Mesothelial cell of epicardium (in vitro differentiated cells): ENCODE data around the gene CKS2. TPM values are rescaled to one million over a fixed set of nuclear protein-coding genes. Genes with fewer than 3 reads are reported as not detected.
"Not testable (repeated sequence)": the region's sequence is repeated elsewhere in the genome, so short reads cannot be mapped to it uniquely, and the experiment has no call there.

Experiments used
- DNase-seq, 2 experiments: peaks; one replicate each; pipeline ENCODE4 v3.0.0; 2021; ENCODE audit warnings: low spot score in 2 of 2; ENCODE audit not compliant: unreplicated experiment in 2 of 2
- H3K27ac Mint-ChIP-seq: 2 replicates; pipeline ENCODE4 v1.8.0; 2021; ENCODE audit warnings: mixed read lengths
- H3K27me3 Mint-ChIP-seq: 2 replicates; pipeline ENCODE4 v1.8.0; 2021; ENCODE audit warnings: low read depth, mixed read lengths
- H3K36me3 Mint-ChIP-seq: 2 replicates; pipeline ENCODE4 v1.8.0; 2021; ENCODE audit warnings: mixed read lengths
- H3K4me1 Mint-ChIP-seq: 2 replicates; pipeline ENCODE4 v1.8.0; 2021; ENCODE audit warnings: mixed read lengths
- H3K4me3 Mint-ChIP-seq: 2 replicates; pipeline ENCODE4 v1.8.0; 2021; ENCODE audit warnings: mild to moderate bottlenecking, moderate library complexity, mixed read lengths
- H3K9me3 Mint-ChIP-seq: 2 replicates; pipeline ENCODE4 v1.8.0; 2021; ENCODE audit warnings: mixed read lengths
- CTCF ChIP-seq: fragments of 200-600 bp; sonication (generic); IDR thresholded peaks from one replicate; pipeline ENCODE4 v1.5.0; 2021; ENCODE audit warnings: antibody characterized with exemption; ENCODE audit not compliant: unreplicated experiment
- total RNA-seq: library from RNA; stranded (reverse); gene quantifications from 3 replicates; pipeline ENCODE4 v1.2.1, GENCODE V29; 2021

The CKS2 gene
- total RNA-seq, 1 donor from 2014 or later = 54.9 TPM

DNA sequence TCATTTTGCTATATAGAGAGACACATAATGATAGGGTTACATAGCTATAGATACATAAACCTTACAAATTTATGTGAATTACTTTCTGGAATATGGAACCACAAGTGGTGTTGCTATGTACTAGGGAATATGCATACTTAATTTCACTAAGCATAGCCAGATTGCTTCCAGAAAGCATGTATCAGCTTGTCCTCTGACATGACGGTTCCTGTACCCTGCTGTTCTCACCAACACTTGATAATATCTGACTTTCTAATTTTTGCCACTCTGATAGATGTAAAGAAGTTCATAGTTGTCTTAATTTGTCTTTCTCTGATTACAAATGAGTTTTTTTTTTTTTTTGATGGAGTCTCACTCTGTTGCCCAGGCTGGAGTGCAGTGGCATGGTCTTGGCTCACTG, 18.0 kb upstream of the CKS2 start:
- Mint-ChIP-seq H3K27me3 (no peaks in the 10 kb centered on the region), H3K9me3 (peaks cover 15% of the 10 kb centered on the region), H3K4me3 (no peak overlapping the region), H3K4me1 (peaks cover 4% of the 10 kb centered on the region), H3K36me3 (no peaks in the 10 kb centered on the region), H3K27ac (no peak overlapping the region)
- no peak for TF ChIP-seq CTCF
- no peak for DNase-seq

- Mint-ChIP-seq H3K36me3 (no peaks in the 10 kb centered on the region), H3K27ac (peak overlapping the region; percentile 30), H3K27me3 (no peaks in the 10 kb centered on the region), H3K9me3 (peaks cover 15% of the 10 kb centered on the region), H3K4me1 (peaks cover 4% of the 10 kb centered on the region), H3K4me3 (no peak overlapping the region)
- no peak for TF ChIP-seq CTCF
- DNase-seq = no peak
Measured at GRCh38 chr9:89295400-89295799, 15.6 kb upstream of the CKS2 start.

DNA sequence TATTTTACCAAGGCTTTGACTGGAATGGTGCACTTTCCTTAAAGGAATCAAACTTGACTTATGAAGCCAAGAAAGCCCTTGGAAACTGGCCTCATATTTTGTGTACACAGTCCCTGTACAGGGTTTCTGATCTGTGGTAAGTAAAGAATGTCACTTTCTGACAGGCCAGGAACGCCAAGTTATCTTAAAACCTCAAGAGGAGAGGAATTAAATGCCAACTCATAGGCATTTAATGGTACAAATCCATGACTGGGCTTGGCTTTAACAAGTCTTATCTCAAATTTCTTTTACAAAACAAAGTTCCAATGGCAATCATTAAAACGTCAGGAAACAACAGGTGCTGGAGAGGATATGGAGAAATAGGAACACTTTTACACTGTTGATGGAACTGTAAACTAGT, 9.0 kb upstream of the CKS2 start:
- H3K27ac Mint-ChIP-seq, H3K4me1 Mint-ChIP-seq, DNase-seq, H3K9me3 Mint-ChIP-seq, H3K4me3 Mint-ChIP-seq, H3K27me3 Mint-ChIP-seq, H3K36me3 Mint-ChIP-seq: not testable (repeated sequence)

- H3K9me3 Mint-ChIP-seq = peaks cover 3% of the 10 kb centered on the region
- no peak for DNase-seq
- peaks cover 1% of the 10 kb centered on the region for H3K36me3 Mint-ChIP-seq
- no peak for TF ChIP-seq CTCF
- no peak overlapping the region for H3K4me3 Mint-ChIP-seq
- peaks cover 7% of the 10 kb centered on the region for H3K4me1 Mint-ChIP-seq
- peak overlapping the region; percentile 39 for H3K27ac Mint-ChIP-seq
- H3K27me3 Mint-ChIP-seq = no peaks in the 10 kb centered on the region
Measured at GRCh38 chr9:89304020-89304833, 6.8 kb upstream of the CKS2 start.

DNA sequence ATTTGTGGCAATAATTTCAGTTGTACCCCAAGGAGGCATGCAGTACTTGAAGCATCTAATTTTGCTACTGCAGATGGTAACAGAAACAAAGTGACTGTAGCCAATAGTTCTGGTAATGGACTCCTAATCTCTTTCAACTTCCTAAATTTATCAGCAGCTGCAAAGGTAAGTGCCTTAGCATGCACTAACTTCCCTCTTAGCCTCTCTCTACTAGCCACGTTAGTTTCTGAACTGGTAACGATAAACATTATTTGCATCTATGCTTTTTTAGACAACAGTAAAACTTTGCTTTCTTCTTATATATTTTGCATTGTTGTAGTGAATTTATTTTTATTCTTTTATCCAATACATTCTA, 6.2 kb upstream of the CKS2 start:
- TF ChIP-seq CTCF = no peak
- H3K9me3 Mint-ChIP-seq = peaks cover 3% of the 10 kb centered on the region
- H3K27me3 Mint-ChIP-seq = no peaks in the 10 kb centered on the region
- no peak overlapping the region for H3K27ac Mint-ChIP-seq
- no peak for DNase-seq
- H3K4me1 Mint-ChIP-seq = peaks cover 13% of the 10 kb centered on the region
- peaks cover 1% of the 10 kb centered on the region for H3K36me3 Mint-ChIP-seq
- no peak overlapping the region for H3K4me3 Mint-ChIP-seq

DNA sequence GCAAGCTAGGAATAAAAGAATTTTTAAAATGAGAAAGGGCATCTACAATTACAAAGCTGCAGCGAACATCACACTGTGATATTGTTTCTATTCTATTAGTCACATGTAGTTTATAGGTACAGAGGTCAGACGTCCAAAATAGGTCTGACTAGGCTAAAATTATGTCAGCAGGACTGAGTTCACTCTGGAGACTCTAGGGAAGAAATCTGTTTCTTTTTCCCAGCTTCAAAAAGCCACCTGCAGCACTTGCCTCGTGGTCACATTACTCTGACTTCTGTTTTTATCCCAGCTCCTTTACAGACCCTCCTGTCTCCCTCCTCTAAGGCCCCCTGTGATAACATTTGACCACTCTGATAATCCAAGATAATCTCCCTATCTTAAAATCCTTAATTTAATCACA, 5.1 kb upstream of the CKS2 start:
- Mint-ChIP-seq H3K4me3 (no peak overlapping the region), H3K9me3 (peaks cover 3% of the 10 kb centered on the region), H3K4me1 (peaks cover 17% of the 10 kb centered on the region), H3K27me3 (no peaks in the 10 kb centered on the region), H3K27ac (no peak overlapping the region), H3K36me3 (peaks cover 1% of the 10 kb centered on the region)
- TF ChIP-seq CTCF = no peak
- DNase-seq = no peak
